Activated naive CD8-positive, alpha-beta T cell treated with anti-CD3 and anti-CD28 coated beads for 36 hours (primary cell): Measurements from ENCODE around the gene ZBTB39. TPM values are rescaled to one million over a fixed set of nuclear protein-coding genes. Genes with fewer than 3 reads are reported as not detected.

Experiments used
- DNase-seq: peaks from one replicate; pipeline ENCODE4 v3.0.0; 2021
- H3K27ac Mint-ChIP-seq: one replicate; pipeline ENCODE4 v1.8.0; 2022; ENCODE audit warnings: mild to moderate bottlenecking, moderate library complexity, mixed read lengths
- H3K27me3 Mint-ChIP-seq: one replicate; pipeline ENCODE4 v1.8.0; 2022; ENCODE audit warnings: mild to moderate bottlenecking, mixed read lengths
- H3K36me3 Mint-ChIP-seq: one replicate; pipeline ENCODE4 v1.8.0; 2021; ENCODE audit warnings: mild to moderate bottlenecking, mixed read lengths
- H3K4me1 Mint-ChIP-seq: one replicate; pipeline ENCODE4 v1.8.0; 2021; ENCODE audit warnings: mixed read lengths
- H3K4me3 Mint-ChIP-seq: one replicate; pipeline ENCODE4 v1.8.0; 2022; ENCODE audit warnings: mild to moderate bottlenecking, moderate library complexity, mixed read lengths
- H3K9me3 Mint-ChIP-seq: one replicate; pipeline ENCODE4 v1.8.0; 2022; ENCODE audit warnings: mixed read lengths
- total RNA-seq, 2 experiments: library from RNA; stranded (reverse); gene quantifications; one replicate each; pipeline ENCODE4 v1.2.3, GENCODE V29; 2021

The ZBTB39 gene
- total RNA-seq, 2 experiments from 2014 or later: 7.0 to 7.2 TPM

DNA sequence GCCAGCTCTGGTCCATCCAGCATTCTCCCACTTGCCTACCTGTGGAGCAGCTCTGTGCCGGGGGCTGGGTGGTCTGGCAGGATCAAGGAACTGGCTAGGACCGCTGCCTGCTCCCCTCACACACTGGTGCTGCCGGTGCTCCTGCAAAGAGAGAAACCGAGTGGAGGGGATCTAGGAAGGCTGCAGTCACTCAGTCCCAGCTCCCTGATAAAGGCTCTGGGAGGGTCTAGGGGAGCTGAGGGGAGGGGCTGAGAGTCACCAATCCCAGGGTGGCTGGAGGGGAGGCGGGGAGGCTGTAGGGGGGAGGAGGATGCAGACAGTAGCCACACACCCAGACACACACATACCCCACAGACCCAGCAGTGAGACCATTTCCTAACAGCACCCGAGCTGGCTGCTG lies 10.0 kb upstream of the ZBTB39 start, which contains the start of gene TAC3:
TAC3 (minus strand) TSS at position 182 of the 400 bp plus-strand sequence. CDS start 732 bp downstream, outside the sequence.
- no peaks in the 10 kb centered on the region for H3K9me3 Mint-ChIP-seq
- H3K4me3 Mint-ChIP-seq: no peak within 1 kb of the TSS
- DNase-seq: no peak
- H3K27me3 Mint-ChIP-seq: peaks cover 4% of the 10 kb centered on the region
- H3K36me3 Mint-ChIP-seq: no peaks in the 10 kb centered on the region
- no peak within 1 kb of the TSS for H3K27ac Mint-ChIP-seq
- H3K4me1 Mint-ChIP-seq: peaks cover 28% of the 10 kb centered on the region

DNA sequence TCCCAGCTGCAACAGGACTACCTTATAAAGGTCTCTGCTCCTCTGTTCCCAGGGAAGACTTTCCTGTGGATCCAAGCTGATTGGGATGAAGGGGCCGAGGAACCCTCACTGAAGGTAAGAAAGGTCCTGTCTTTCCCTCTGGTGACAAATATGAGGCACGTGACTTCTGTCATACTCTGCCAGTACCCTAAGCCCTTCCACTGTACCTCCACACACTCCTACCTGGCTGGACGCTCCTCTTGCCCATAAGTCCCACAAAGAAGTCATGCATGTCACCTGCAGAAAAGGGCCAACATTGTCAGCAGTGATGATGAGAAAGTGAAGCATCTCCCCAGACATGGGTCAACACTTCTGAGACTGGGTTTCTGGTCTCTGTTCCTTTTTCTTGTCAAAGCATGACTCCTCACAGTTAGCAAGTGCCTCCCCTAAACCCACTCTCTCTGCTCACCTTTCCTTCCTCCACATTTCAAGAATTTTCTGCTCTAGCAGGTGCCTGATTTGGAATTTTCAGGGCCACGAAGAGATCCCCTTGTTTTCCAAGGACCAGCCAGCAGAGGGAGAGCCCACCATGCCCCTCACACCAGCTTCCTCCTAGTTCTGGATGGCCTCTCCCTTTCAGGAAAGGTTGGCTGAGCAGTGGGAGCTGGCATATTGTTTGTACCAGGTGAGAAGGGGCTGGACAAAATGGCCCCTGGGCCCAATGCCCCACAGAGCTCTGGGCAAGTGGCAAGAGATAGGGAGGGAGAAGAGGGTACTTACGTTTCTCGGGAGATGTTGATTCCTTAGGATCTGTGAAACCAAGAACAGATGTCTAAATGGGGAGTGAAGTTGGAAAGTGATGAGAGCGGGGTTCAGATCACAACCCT lies 6.5 kb upstream of the ZBTB39 start:
- Mint-ChIP-seq H3K4me1 (peaks cover 31% of the 10 kb centered on the region), H3K27ac (no peak overlapping the region), H3K9me3 (no peaks in the 10 kb centered on the region), H3K36me3 (no peaks in the 10 kb centered on the region), H3K27me3 (peaks cover 4% of the 10 kb centered on the region), H3K4me3 (no peak overlapping the region)
- no peak for DNase-seq

DNA sequence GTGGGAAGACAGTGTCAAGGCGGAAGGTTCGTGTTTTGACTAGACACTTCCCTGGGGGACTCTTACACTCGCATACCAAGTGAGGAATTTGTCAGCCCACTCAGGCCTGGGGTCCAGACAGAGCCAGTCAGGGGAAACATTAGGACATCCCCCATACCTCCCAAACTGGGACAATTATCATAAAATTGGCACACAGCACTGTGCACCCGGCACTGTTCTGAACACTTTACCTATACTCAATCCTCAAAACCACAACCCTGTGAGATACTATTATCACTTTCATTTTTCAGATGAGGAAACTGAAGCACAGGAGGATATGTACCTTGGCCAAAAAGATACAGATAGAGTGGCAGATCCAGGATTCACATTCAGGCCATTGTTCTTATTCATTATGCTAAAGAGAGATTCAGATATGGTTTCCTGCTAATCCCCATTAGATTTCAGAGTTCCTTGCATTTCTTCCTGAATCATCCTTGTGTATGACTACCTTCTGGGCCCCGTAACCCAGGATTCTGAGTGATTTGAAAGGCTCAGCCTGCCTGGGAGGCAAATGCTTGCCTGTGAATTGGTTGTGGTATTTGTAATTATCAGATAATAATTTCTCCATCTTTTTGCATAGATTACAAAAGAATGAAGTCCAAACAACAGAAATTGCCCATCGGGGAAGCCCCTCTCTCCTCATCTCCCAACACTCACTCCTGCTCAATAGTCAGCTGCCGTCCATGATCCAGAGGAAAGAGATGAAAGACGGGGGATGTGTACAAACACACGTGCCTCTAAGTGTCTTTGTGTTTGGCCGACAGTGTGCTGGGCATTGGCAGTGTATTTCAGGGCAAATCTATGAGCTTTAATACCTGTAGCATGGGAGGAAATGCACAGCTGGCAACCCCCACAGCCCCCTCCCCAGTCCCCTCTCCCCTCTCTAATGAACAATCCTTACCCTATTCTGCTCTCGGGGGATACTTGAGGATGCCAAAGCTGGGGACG lies 5.4 kb upstream of the ZBTB39 start:
- Mint-ChIP-seq H3K27ac (peak overlapping the region; percentile 46), H3K4me1 (peaks cover 40% of the 10 kb centered on the region), H3K9me3 (no peaks in the 10 kb centered on the region), H3K4me3 (no peak overlapping the region), H3K36me3 (no peaks in the 10 kb centered on the region), H3K27me3 (peaks cover 4% of the 10 kb centered on the region)
- no peak for DNase-seq

DNA sequence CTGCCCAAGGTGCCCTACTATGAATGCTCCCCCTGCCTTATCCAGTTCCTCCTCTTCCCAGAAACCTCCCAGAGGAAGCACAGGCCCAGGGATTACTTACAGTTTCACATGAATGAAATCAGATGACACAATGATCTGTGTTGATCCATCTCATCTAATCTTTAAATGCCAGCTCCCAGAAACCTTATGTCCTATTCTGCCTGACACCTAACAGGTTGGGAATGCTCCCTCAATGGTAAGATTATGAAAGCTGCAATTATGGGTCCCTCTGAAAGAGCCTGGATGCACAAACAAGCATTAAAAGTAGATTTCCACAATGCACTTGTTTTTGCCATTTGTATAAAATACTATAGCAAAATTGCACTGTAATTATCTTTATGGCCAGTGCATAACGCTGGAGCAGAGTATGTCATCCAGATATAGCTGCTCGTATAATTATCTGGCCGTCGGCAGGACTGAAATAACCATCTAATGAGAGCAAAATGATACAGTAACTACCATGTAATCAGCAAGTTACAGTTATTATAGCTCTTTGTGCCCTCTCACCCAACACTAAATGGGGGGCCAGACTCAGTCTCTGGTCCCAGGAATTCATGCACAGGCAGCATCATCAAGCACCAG lies 4.4 kb upstream of the ZBTB39 start:
- Mint-ChIP-seq H3K4me1 (peaks cover 42% of the 10 kb centered on the region), H3K4me3 (no peak overlapping the region), H3K27me3 (peaks cover 4% of the 10 kb centered on the region), H3K27ac (no peak overlapping the region), H3K36me3 (no peaks in the 10 kb centered on the region), H3K9me3 (no peaks in the 10 kb centered on the region)
- DNase-seq: no peak

DNA sequence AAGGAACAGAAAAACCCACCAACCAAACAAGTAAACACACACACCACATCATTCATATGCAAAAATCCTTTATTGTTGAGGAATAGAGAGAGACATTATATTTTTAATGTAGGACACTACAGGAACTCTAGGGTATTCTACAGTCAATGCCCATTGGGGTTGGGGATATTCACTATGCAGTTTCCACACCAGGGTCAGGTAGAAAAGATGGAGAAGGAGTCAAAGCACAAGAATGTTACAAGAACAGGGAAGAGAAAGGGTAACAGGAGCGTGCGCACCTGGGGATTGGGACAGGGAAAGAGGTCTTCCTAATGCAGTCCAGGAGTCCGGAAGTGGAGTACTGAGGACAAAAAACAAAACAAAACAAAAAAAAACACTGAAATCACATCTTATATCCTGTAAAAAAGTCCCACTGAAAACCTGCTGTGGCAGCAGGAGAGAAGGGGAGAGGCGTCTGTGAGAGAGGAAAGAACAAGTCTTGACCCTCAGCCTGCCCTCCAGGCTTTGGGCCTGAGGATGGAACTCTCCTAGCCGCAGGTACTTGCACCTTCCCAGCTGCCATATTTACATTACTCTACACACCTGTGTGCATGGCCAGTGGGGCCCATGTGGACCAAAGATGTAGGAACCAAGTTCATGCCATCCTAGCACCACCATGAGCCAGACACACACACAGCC lies 3.7 kb upstream of the ZBTB39 start:
- Mint-ChIP-seq H3K9me3 (no peaks in the 10 kb centered on the region), H3K36me3 (no peaks in the 10 kb centered on the region), H3K4me3 (no peak overlapping the region), H3K4me1 (peaks cover 45% of the 10 kb centered on the region), H3K27me3 (peaks cover 4% of the 10 kb centered on the region), H3K27ac (no peak overlapping the region)
- no peak for DNase-seq

DNA sequence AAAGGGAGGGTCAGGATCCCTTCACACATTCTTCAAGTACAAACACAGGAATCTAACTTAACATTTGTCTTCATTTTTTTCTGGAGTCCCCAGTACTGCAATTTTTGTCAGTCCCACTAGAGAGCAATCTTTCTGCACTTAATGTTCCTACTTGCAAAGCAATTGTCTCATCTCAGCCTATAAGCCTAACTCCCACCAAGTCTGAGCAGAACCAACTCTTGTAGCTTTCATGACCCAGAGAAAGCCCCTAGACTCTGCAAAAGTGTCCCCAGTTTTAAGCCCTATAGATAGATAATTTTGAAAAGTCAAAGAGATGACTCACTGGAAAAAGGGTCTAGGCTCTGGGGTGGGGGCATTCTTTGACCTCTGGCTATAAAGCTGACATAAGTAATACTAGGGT lies 1.8 kb upstream of the ZBTB39 start:
- Mint-ChIP-seq H3K27me3 (no peaks in the 10 kb centered on the region), H3K36me3 (peaks cover 8% of the 10 kb centered on the region), H3K27ac (peak overlapping the region; percentile 71), H3K4me3 (no peak overlapping the region), H3K9me3 (no peaks in the 10 kb centered on the region), H3K4me1 (peaks cover 47% of the 10 kb centered on the region)
- DNase-seq: no peak

GRCh38 chr12:57006809-57007475 lies 596 bp upstream of the ZBTB39 start:
- Mint-ChIP-seq H3K27me3 (no peaks in the 10 kb centered on the region), H3K4me3 (peak overlapping the region; percentile 82), H3K36me3 (peaks cover 10% of the 10 kb centered on the region), H3K9me3 (no peaks in the 10 kb centered on the region), H3K27ac (peak overlapping the region; percentile 71), H3K4me1 (peaks cover 39% of the 10 kb centered on the region)
- no peak for DNase-seq

GRCh38 chr12:57004651-57005050 lies 1.7 kb downstream of the ZBTB39 start:
- Mint-ChIP-seq H3K9me3 (no peaks in the 10 kb centered on the region), H3K36me3 (peaks cover 12% of the 10 kb centered on the region), H3K27ac (no peak overlapping the region), H3K27me3 (no peaks in the 10 kb centered on the region), H3K4me1 (peaks cover 50% of the 10 kb centered on the region), H3K4me3 (no peak overlapping the region)
- DNase-seq: no peak

DNA sequence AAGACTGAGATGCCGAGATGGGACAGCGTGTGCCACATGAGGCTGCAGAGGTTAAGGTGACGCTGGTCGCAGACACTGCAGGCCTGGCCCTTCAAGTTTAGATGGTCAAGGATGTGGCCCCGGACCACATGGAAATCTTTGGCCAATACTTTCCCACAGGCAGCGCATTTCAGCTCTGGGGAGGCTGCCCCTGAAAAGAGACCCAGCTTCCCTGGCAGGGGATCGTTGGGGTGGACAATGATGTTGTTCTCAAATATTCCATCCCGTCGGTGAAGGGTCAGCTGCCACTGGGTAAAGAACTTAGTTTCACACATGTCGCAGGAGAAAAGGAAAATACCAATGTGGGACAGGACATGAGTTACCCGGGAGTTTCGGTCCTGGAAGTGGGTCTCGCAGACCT lies 3.0 kb downstream of the ZBTB39 start:
- Mint-ChIP-seq H3K4me3 (no peak overlapping the region), H3K9me3 (no peaks in the 10 kb centered on the region), H3K27me3 (no peaks in the 10 kb centered on the region), H3K36me3 (peaks cover 16% of the 10 kb centered on the region), H3K4me1 (peaks cover 55% of the 10 kb centered on the region), H3K27ac (no peak overlapping the region)
- DNase-seq: no peak

GRCh38 chr12:57001448-57001906 lies 4.9 kb downstream of the ZBTB39 start:
- DNase-seq: peak; percentile 74
- Mint-ChIP-seq H3K27ac (no peak overlapping the region), H3K9me3 (no peaks in the 10 kb centered on the region), H3K27me3 (no peaks in the 10 kb centered on the region), H3K4me1 (peaks cover 48% of the 10 kb centered on the region), H3K36me3 (peaks cover 22% of the 10 kb centered on the region), H3K4me3 (no peak overlapping the region)

- Mint-ChIP-seq H3K4me3 (no peak overlapping the region), H3K27ac (no peak overlapping the region)
These were observed 6.0 kb downstream of the ZBTB39 start for GRCh38 chr12:57000393-57000792.

GRCh38 chr12:56999456-56999855 lies 6.9 kb downstream of the ZBTB39 start:
- Mint-ChIP-seq H3K27me3 (no peaks in the 10 kb centered on the region), H3K27ac (peak overlapping the region; percentile 17), H3K4me1 (peaks cover 43% of the 10 kb centered on the region), H3K4me3 (no peak overlapping the region), H3K9me3 (no peaks in the 10 kb centered on the region), H3K36me3 (peaks cover 22% of the 10 kb centered on the region)
- DNase-seq: no peak

More at GRCh38 chr12:57000393-57000792, 6.0 kb downstream of the ZBTB39 start:
- Mint-ChIP-seq H3K4me1 (peaks cover 47% of the 10 kb centered on the region), H3K27me3 (no peaks in the 10 kb centered on the region), H3K36me3 (peaks cover 22% of the 10 kb centered on the region), H3K9me3 (no peaks in the 10 kb centered on the region)
- no peak for DNase-seq

DNA sequence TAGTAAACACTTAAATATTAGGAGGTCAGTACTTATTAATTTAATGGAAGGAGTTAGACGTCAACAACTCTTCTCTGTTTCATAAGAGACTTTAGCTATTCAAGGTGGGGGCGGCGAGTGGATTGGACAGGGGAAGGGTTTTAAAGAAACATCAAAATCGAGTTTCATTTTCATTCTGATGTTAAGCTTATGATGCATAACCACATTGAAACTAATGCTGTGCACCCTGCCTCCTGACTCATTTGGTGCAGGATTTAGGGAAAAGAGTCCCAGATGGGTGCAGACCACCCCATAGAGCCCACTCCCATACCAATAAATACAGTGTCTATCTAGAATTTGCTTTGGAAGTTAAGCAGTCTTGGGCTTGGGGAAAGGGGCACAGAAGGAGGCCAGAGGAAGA lies 7.4 kb downstream of the ZBTB39 start:
- H3K36me3 Mint-ChIP-seq: peaks cover 19% of the 10 kb centered on the region
- peaks cover 43% of the 10 kb centered on the region for H3K4me1 Mint-ChIP-seq

DNA sequence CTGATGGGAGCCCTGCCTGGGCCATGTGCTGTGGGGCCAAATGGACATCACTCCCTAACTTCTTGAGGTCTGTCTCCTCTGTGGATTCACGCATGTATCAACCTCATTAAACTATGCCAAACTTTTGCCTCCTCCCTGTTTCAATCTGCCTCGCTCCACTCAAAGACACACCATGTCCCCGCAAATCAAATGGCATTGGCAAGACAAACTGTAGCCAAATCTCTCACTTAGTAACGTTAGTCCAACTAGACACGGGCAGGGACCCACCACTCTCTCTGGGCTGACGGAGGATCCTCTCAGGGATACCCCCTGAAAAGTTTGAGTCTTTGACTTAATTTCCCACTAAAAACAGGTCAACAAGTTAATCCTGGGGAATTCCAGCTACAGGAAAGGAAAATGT lies 8.0 kb downstream of the ZBTB39 start:
- DNase-seq: no peak
- peaks cover 15% of the 10 kb centered on the region for H3K36me3 Mint-ChIP-seq
- H3K27ac Mint-ChIP-seq: peak overlapping the region; percentile 38
- H3K9me3 Mint-ChIP-seq: no peaks in the 10 kb centered on the region
- H3K27me3 Mint-ChIP-seq: no peaks in the 10 kb centered on the region
- peaks cover 43% of the 10 kb centered on the region for H3K4me1 Mint-ChIP-seq
- H3K4me3 Mint-ChIP-seq: peak overlapping the region; percentile 26

More for the DNA sequence above, 7.4 kb downstream of the ZBTB39 start:
- Mint-ChIP-seq H3K9me3 (no peaks in the 10 kb centered on the region), H3K27me3 (no peaks in the 10 kb centered on the region), H3K4me3 (no peak overlapping the region), H3K27ac (peak overlapping the region; percentile 65)
- DNase-seq: peak; percentile 59
